ENCODE data around the gene CALML5.

The CALML5 gene

GRCh38 chr10:5450605-5451384, 48.6 kb downstream of the CALML5 start:
- CTCF ChIA-PET, result interaction anchor here (1.5 kb wide), 1 partner anchor 172 kb away, joined by 4 read pairs; no protein-coding TSS in a partner anchor
- peaks cover 37% of the 10 kb centered on the region for H3K36me3 Mint-ChIP-seq

GRCh38 chr10:5449823-5450222, 49.5 kb downstream of the CALML5 start:
- H3K27ac Mint-ChIP-seq, result no peak overlapping the region
- no peaks in the 10 kb centered on the region for H3K9me3 Mint-ChIP-seq
- peaks cover 32% of the 10 kb centered on the region for H3K36me3 Mint-ChIP-seq
- H3K27me3 Mint-ChIP-seq, result no peaks in the 10 kb centered on the region
- CTCF ChIA-PET, result no interaction called here
- no peak overlapping the region for H3K4me3 Mint-ChIP-seq
- peaks cover 50% of the 10 kb centered on the region for H3K4me1 Mint-ChIP-seq
- no peak for DNase-seq

More at GRCh38 chr10:5450605-5451384, 48.6 kb downstream of the CALML5 start:
- Mint-ChIP-seq H3K27me3 (no peaks in the 10 kb centered on the region), H3K4me1 (peaks cover 42% of the 10 kb centered on the region), H3K4me3 (no peak overlapping the region), H3K9me3 (no peaks in the 10 kb centered on the region), H3K27ac (no peak overlapping the region)
- no peak for DNase-seq

- H3K27me3 Mint-ChIP-seq, result no peaks in the 10 kb centered on the region
- peaks cover 31% of the 10 kb centered on the region for H3K36me3 Mint-ChIP-seq
- CTCF ChIA-PET, result no interaction called here
- H3K27ac Mint-ChIP-seq, result no peak overlapping the region
- H3K9me3 Mint-ChIP-seq, result no peaks in the 10 kb centered on the region
- peaks cover 56% of the 10 kb centered on the region for H3K4me1 Mint-ChIP-seq
- no peak for DNase-seq
- H3K4me3 Mint-ChIP-seq, result no peak overlapping the region
These were observed 50.1 kb downstream of the CALML5 start for GRCh38 chr10:5449227-5449626.

Measured in activated naive CD4-positive, alpha-beta T cell treated with anti-CD3 and anti-CD28 coated beads, Interleukin-2, amount 10 ng/mL, durations not matched to agents 7 days and 5 days (primary cell).